Renal cortex interstitium (tissue), 11 donors: ENCODE data around the gene CCDC141. TPM values are rescaled to one million over a fixed set of nuclear protein-coding genes. Genes with fewer than 3 reads are reported as not detected.
A peak's percentile ranks its signal among the peaks of the same experiment; 100 is the strongest.

Experiments used
- DNase-seq, 11 donors: peaks; one replicate each; pipeline ENCODE4 v3.0.0-alpha.2; 2013; ENCODE audit warnings: low read depth in 9 of 11, low spot score in 4 of 11; ENCODE audit errors: extremely low read depth in 1 of 11
- polyA plus RNA-seq, 3 donors: library from polyadenylated mRNA; unstranded; fragments of 120-200 nt; gene quantifications; one replicate each; pipeline ENCODE4 v1.2.1, GENCODE V29; 2013; ENCODE audit not compliant: insufficient read length in 3 of 3

The CCDC141 gene
- polyA plus RNA-seq, 3 donors = 0.22 to 0.32 (median 0.22) TPM

- DNase-seq = no peak
Observed at GRCh38 chr2:178858896-178859625, 190.9 kb downstream of the CCDC141 start.

- DNase-seq = no peak
Observed at GRCh38 chr2:178855151-178855550, 194.8 kb downstream of the CCDC141 start.

GRCh38 chr2:178848335-178848734, 201.6 kb downstream of the CCDC141 start:
- DNase-seq = no peak

- DNase-seq = no peak
Observed at GRCh38 chr2:178846458-178846802, 203.5 kb downstream of the CCDC141 start.

- no peak for DNase-seq
Observed at GRCh38 chr2:178845566-178846457, 204.1 kb downstream of the CCDC141 start.

- no peak for DNase-seq
Observed at GRCh38 chr2:178844701-178845100, 205.2 kb downstream of the CCDC141 start.

GRCh38 chr2:178844269-178844668, 205.7 kb downstream of the CCDC141 start:
- DNase-seq = no peak

GRCh38 chr2:178843697-178844096, 206.2 kb downstream of the CCDC141 start:
- DNase-seq = no peak

GRCh38 chr2:178836807-178837206, 213.1 kb downstream of the CCDC141 start:
- no peak for DNase-seq

GRCh38 chr2:178834086-178834485, 215.9 kb downstream of the CCDC141 start:
- no peak for DNase-seq

- no peak for DNase-seq
Observed at GRCh38 chr2:178833382-178833781, 216.6 kb downstream of the CCDC141 start.

- no peak for DNase-seq
Observed at GRCh38 chr2:178830451-178830850, 219.5 kb downstream of the CCDC141 start.

GRCh38 chr2:178829981-178830380, 220.0 kb downstream of the CCDC141 start:
- no peak for DNase-seq

GRCh38 chr2:178829299-178829960, 220.5 kb downstream of the CCDC141 start:
- DNase-seq = peak in 2 of 11 donors; percentile 6 to 12

- DNase-seq = no peak
Observed at GRCh38 chr2:178828486-178828881, 221.5 kb downstream of the CCDC141 start.

- no peak for DNase-seq
Observed at GRCh38 chr2:178827739-178828485, 222.0 kb downstream of the CCDC141 start.

GRCh38 chr2:178827111-178827510, 222.8 kb downstream of the CCDC141 start:
- no peak for DNase-seq

- no peak for DNase-seq
Observed at GRCh38 chr2:178825183-178825582, 224.8 kb downstream of the CCDC141 start.

GRCh38 chr2:178824181-178824580, 225.8 kb downstream of the CCDC141 start:
- DNase-seq = no peak
